Endothelial cell of umbilical vein (primary cell): ENCODE results near the gene FOXP1. TPM values are rescaled to one million over a fixed set of nuclear protein-coding genes. Genes with fewer than 3 reads are reported as not detected.

Source experiments
- BruUV-seq: library from RNA; stranded (reverse); fragments of 400-500 nt; replicated peaks from 2 replicates; lab custom pipeline; 2021; lab: Mats Ljungman, UMichigan
- CTCF ChIA-PET: fragments of 300-600, 350-600 bp; sonication (Branson Sonifier 250); formaldehyde crosslinking; loops from one replicate; lab custom pipeline; 2021; ENCODE audit warnings: antibody characterized with exemption, inconsistent platforms; lab: Charles Lee
- POLR2A ChIA-PET: fragments of 300-600, 350-600 bp; sonication (Branson Sonifier 250); formaldehyde crosslinking; loops from one replicate; lab custom pipeline; 2021; ENCODE audit warnings: antibody characterized with exemption, inconsistent platforms; lab: Charles Lee
- DNase-seq: peaks from one replicate; pipeline ENCODE4 v3.0.0-alpha.2; 2011; ENCODE audit warnings: low read depth, low spot score
- FAIRE-seq: peaks from 2 replicates; lab custom pipeline; 2011; peaks lifted over from hg19 to GRCh38; lab: Jason Lieb, UNC
- H2AFZ ChIP-seq: 2 replicates; pipeline ENCODE4 v1.6.0; 2012; ENCODE audit warnings: low read depth, low read length, control low read depth, inconsistent platforms
- H3K27ac ChIP-seq: 2 replicates; pipeline ENCODE4 v1.5.1; 2011; ENCODE audit warnings: low read depth, mild to moderate bottlenecking, control low read depth, low read length, moderate library complexity; ENCODE audit not compliant: insufficient read depth
- H3K27me3 ChIP-seq, 2 experiments: 2 replicates each; pipeline versions ENCODE4 v1.6.0 to v1.6.1; 2011; ENCODE audit warnings: low read length in 2 of 2, mixed read lengths in 1 of 2; ENCODE audit not compliant: control insufficient read depth in 2 of 2, insufficient read depth in 2 of 2
- H3K36me3 ChIP-seq, 2 experiments: 2 replicates in 1 of 2; 3 replicates in 1 of 2; pipeline ENCODE4 v1.5.1; 2011; ENCODE audit warnings: low read length in 2 of 2, mild to moderate bottlenecking in 1 of 2, moderate library complexity in 1 of 2; ENCODE audit not compliant: control insufficient read depth in 2 of 2, insufficient read depth in 2 of 2; ENCODE audit errors: extremely low read depth in 1 of 2
- H3K4me1 ChIP-seq: 3 replicates; pipeline ENCODE4 v1.5.1; 2011; ENCODE audit warnings: mild to moderate bottlenecking, low read length; ENCODE audit not compliant: control insufficient read depth, insufficient read depth; ENCODE audit errors: extremely low read depth
- H3K4me2 ChIP-seq: 2 replicates; pipeline ENCODE4 v1.6.1; 2011; ENCODE audit warnings: low read length, control low read depth, mixed read lengths; ENCODE audit not compliant: insufficient read depth
- H3K4me3 ChIP-seq, 3 experiments: fragments of 200-600 bp in 1 of 3; sonication (generic), shearing (Covaris generic) in 1 of 3; replicated peaks in 1 of 3; 2 replicates each; pipeline ENCODE4 v1.5.1; 2011 to 2016; ENCODE audit warnings: control low read depth in 3 of 3, low read length in 3 of 3, mild to moderate bottlenecking in 2 of 3, inconsistent platforms in 1 of 3, low read depth in 1 of 3, moderate library complexity in 1 of 3; ENCODE audit not compliant: insufficient read depth in 1 of 3
- H3K79me2 ChIP-seq: 2 replicates; pipeline ENCODE4 v1.6.0; 2012; ENCODE audit warnings: low read length, inconsistent platforms; ENCODE audit not compliant: control insufficient read depth, insufficient read depth
- H3K9ac ChIP-seq: replicated peaks from 2 replicates; pipeline ENCODE3; 2011; ENCODE audit warnings: low read length, control low read depth; ENCODE audit not compliant: insufficient read depth; ENCODE audit errors: extremely low read depth
- H3K9me1 ChIP-seq: replicated peaks from 3 replicates; pipeline ENCODE4 v1.6.0; 2011; ENCODE audit warnings: mild to moderate bottlenecking, low read length; ENCODE audit not compliant: control insufficient read depth, insufficient read depth; ENCODE audit errors: extremely low read depth
- H3K9me3 ChIP-seq: replicated peaks from 2 replicates; pipeline ENCODE4 v1.5.1; 2012; ENCODE audit warnings: low read length, inconsistent platforms; ENCODE audit not compliant: control insufficient read depth, insufficient read depth
- H4K20me1 ChIP-seq: replicated peaks from 2 replicates; pipeline ENCODE3; 2011; ENCODE audit warnings: mild to moderate bottlenecking, low read length; ENCODE audit not compliant: control insufficient read depth, insufficient read depth; ENCODE audit errors: extremely low read depth
- EZH2 ChIP-seq: IDR thresholded peaks from 2 replicates; pipeline ENCODE4 v1.6.1; 2012; ENCODE audit warnings: borderline replicate concordance, low read depth, mild to moderate bottlenecking, moderate library complexity, low read length, inconsistent platforms; ENCODE audit not compliant: severe bottlenecking
- FOS ChIP-seq: IDR thresholded peaks from 2 replicates; pipeline ENCODE4 v1.6.1; 2011; ENCODE audit warnings: mild to moderate bottlenecking, low read length, moderate library complexity, borderline replicate concordance; ENCODE audit not compliant: insufficient read depth
- GATA2 ChIP-seq: IDR thresholded peaks from 2 replicates; pipeline ENCODE4 v1.7.0; 2011; ENCODE audit warnings: low read depth, mild to moderate bottlenecking, moderate library complexity, mixed read lengths, low read length; ENCODE audit not compliant: insufficient read length, insufficient read depth
- JUN ChIP-seq: IDR thresholded peaks from 2 replicates; pipeline ENCODE4 v1.6.1; 2011; ENCODE audit warnings: borderline replicate concordance, low read depth; ENCODE audit not compliant: insufficient read length, insufficient read depth
- MYC ChIP-seq: IDR thresholded peaks from one replicate; pipeline ENCODE4 v1.6.1; 2011; ENCODE audit warnings: mild to moderate bottlenecking, low read depth, low read length
- POLR2A ChIP-seq: IDR thresholded peaks from 2 replicates; pipeline ENCODE4 v1.6.1; 2012; ENCODE audit warnings: low read depth, mild to moderate bottlenecking, control low read depth, low read length
- POLR2AphosphoS5 ChIP-seq: IDR thresholded peaks from 2 replicates; pipeline ENCODE4 v1.6.1; 2012; ENCODE audit warnings: low read depth, mild to moderate bottlenecking, control low read depth, low read length, moderate library complexity; ENCODE audit not compliant: insufficient read depth
- dilution Hi-C: fragments of 300-500 bp; cut with MboI; formaldehyde crosslinking; loops from one replicate; pipeline ENCODE4 v1.15.0; 2019; ENCODE audit warnings: low sequenced_read_pairs; ENCODE audit not compliant: extremely low pct_ligation_motif_present
- intact Hi-C: fragments of 100-400 bp; cut with micrococcal nuclease; formaldehyde crosslinking; loops from one replicate; pipeline ENCODE4 v1.10.0; 2022
- polyA plus RNA-seq, 4 experiments: library from polyadenylated mRNA; depleted of rRNA in 3 of 4; stranded (reverse) in 3 of 4; unstranded in 1 of 4; fragments of >200 nt; gene quantifications; 2 replicates each; pipeline versions ENCODE4 v1.2.1 to v1.2.3, GENCODE V29; 2011 to 2012; ENCODE audit warnings: missing spikeins in 1 of 4
- total RNA-seq: library from RNA; stranded (reverse); gene quantifications from 2 replicates; pipeline ENCODE4 v1.2.3, GENCODE V29; 2021
- TF ChIP-seq, protein P1 (sequence below), 2 donors: IDR thresholded peaks; 1 replicate in 1 of 2; 2 replicates in 1 of 2; pipeline ENCODE4 v1.5.1; 2011; ENCODE audit warnings: low read length in 2 of 2, mild to moderate bottlenecking in 2 of 2, moderate library complexity in 2 of 2, control low read depth in 1 of 2, inconsistent platforms in 1 of 2, low read depth in 1 of 2; ENCODE audit not compliant: insufficient read depth in 1 of 2; ENCODE audit errors: extremely low read depth in 1 of 2
- TF ChIP-seq, protein P2 (sequence below): IDR thresholded peaks from 2 replicates; pipeline ENCODE4 v1.6.1; 2011; ENCODE audit not compliant: insufficient read depth, insufficient read length

FOXP1 gene
- total and polyA plus RNA-seq, 2 donors (not counting 3 experiments of a cell fraction or from before 2014, with no cell fraction given), result 41.0 to 107 TPM

DNA sequence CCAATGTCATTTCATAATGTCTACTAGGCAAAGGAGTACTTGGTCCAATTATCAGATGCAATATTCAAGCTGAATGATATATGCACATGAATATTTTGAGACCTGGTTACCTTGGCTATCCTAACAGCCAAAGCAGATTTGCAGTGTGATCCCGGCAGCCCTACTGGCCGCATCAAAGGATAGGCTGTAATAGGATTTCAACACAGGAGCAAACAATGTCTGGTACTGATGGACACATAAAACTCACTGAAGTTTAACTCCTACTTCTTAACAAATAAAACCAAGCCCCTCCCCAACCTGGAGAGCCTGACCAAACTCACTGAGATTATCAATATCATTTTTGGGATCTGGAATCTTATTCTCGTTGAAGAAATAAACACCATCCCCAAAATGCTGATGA is 130.2 kb downstream of the FOXP1 start:
- no peak overlapping the region for H2AFZ ChIP-seq
- ChIA-PET CTCF (no interaction called here), POLR2A (no interaction called here)
- H3K79me2 ChIP-seq, result no peaks in the 10 kb centered on the region
- H3K27ac ChIP-seq, result no peak overlapping the region
- H3K9ac ChIP-seq, result no peak overlapping the region
- TF ChIP-seq GATA2, result no peak
- TF ChIP-seq MYC, result no peak
- TF ChIP-seq JUN, result no peak
- TF ChIP-seq FOS, result no peak
- no peak for TF ChIP-seq POLR2A
- no peak for TF ChIP-seq EZH2
- TF ChIP-seq, protein P1, sequence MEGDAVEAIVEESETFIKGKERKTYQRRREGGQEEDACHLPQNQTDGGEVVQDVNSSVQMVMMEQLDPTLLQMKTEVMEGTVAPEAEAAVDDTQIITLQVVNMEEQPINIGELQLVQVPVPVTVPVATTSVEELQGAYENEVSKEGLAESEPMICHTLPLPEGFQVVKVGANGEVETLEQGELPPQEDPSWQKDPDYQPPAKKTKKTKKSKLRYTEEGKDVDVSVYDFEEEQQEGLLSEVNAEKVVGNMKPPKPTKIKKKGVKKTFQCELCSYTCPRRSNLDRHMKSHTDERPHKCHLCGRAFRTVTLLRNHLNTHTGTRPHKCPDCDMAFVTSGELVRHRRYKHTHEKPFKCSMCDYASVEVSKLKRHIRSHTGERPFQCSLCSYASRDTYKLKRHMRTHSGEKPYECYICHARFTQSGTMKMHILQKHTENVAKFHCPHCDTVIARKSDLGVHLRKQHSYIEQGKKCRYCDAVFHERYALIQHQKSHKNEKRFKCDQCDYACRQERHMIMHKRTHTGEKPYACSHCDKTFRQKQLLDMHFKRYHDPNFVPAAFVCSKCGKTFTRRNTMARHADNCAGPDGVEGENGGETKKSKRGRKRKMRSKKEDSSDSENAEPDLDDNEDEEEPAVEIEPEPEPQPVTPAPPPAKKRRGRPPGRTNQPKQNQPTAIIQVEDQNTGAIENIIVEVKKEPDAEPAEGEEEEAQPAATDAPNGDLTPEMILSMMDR (IDR thresholded peaks at IDR 0.05; ENCODE audit: extremely low read depth in 1 of 2, insufficient read depth in 1 of 2, low read depth in 1 of 2, low read length in 2 of 2), result no peak
- no peak for TF ChIP-seq POLR2AphosphoS5
- TF ChIP-seq, protein P2, sequence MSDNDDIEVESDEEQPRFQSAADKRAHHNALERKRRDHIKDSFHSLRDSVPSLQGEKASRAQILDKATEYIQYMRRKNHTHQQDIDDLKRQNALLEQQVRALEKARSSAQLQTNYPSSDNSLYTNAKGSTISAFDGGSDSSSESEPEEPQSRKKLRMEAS, result no peak
- H4K20me1 ChIP-seq, result no peaks in the 10 kb centered on the region
- peaks cover 8% of the 10 kb centered on the region for H3K4me1 ChIP-seq
- no peak for FAIRE-seq
- dilution Hi-C loops (no loop called here), intact Hi-C loops (no loop called here)
- H3K9me1 ChIP-seq, result no peaks in the 10 kb centered on the region
- no peak for DNase-seq
- H3K9me3 ChIP-seq, result no peaks in the 10 kb centered on the region
- no peak overlapping the region for H3K4me2 ChIP-seq
- H3K4me3 ChIP-seq, result no peak overlapping the region
- BruUV-seq, result no TSS peak
- H3K36me3 ChIP-seq, result no peaks in the 10 kb centered on the region
- H3K27me3 ChIP-seq, result no peaks in the 10 kb centered on the region
